Suprapubic skin (tissue), 4 donors: ENCODE measurements around the gene CCDC27. TPM values are rescaled to one million over a fixed set of nuclear protein-coding genes. Genes with fewer than 3 reads are reported as not detected.

Experiments
- DNase-seq, 2 donors: peaks; one replicate each; pipeline ENCODE4 v3.0.0-alpha.2; 2019; ENCODE audit warnings: low spot score in 2 of 2
- H3K27ac ChIP-seq: fragments of 200-600 bp; sonication (generic); one replicate; pipeline ENCODE4 v1.5.1; 2019
- H3K27me3 ChIP-seq: fragments of 200-600 bp; sonication (generic); one replicate; pipeline ENCODE4 v1.5.1; 2019
- H3K36me3 ChIP-seq: fragments of 200-600 bp; sonication (generic); one replicate; pipeline ENCODE4 v1.5.1; 2019
- H3K4me1 ChIP-seq: fragments of 200-600 bp; sonication (generic); one replicate; pipeline ENCODE4 v1.5.1; 2019
- H3K4me3 ChIP-seq: fragments of 200-600 bp; sonication (generic); one replicate; pipeline ENCODE4 v1.5.1; 2019; ENCODE audit warnings: mild to moderate bottlenecking
- H3K9me3 ChIP-seq: fragments of 200-600 bp; sonication (generic); one replicate; pipeline ENCODE4 v1.5.1; 2019
- CTCF ChIP-seq, 2 donors: fragments of 200-600 bp in 1 of 2; fragments of 450-650 bp in 1 of 2; sonication (generic) in 1 of 2; IDR thresholded peaks; one replicate each; pipeline ENCODE4 v1.5.1; 2016 to 2019; ENCODE audit warnings: antibody characterized with exemption in 2 of 2, mild to moderate bottlenecking in 1 of 2, moderate library complexity in 1 of 2
- EP300 ChIP-seq: sonication (generic); formaldehyde crosslinking; IDR thresholded peaks from one replicate; pipeline ENCODE4 v1.6.1; 2017; ENCODE audit warnings: antibody characterized with exemption
- POLR2A ChIP-seq, 2 donors: fragments of 450-650 bp; IDR thresholded peaks; one replicate each; pipeline ENCODE4 v1.6.1; 2017; ENCODE audit warnings: antibody characterized with exemption in 2 of 2, mild to moderate bottlenecking in 2 of 2, moderate library complexity in 2 of 2
- POLR2AphosphoS5 ChIP-seq, 3 donors: sonication (generic); formaldehyde crosslinking; IDR thresholded peaks; one replicate each; pipeline ENCODE4 v1.6.1; 2017; ENCODE audit warnings: antibody characterized with exemption in 3 of 3
- WGBS: methylation state at CpG from one replicate; pipeline ENCODE4 v1.1.5; 2018; 5-methylcytosine and 5-hydroxymethylcytosine counted together
- total RNA-seq, 4 donors: library from RNA; depleted of rRNA; stranded (reverse); fragments of >200 nt; gene quantifications; one replicate each; pipeline ENCODE4 v1.1.0, GENCODE V29; 2016

Gene CCDC27
- total RNA-seq, 4 donors from 2014 or later: not detected

- peak in 1 of 2 donors; percentile 81 for DNase-seq
- H3K4me1 ChIP-seq: peaks cover 46% of the 10 kb centered on the region
- TF ChIP-seq POLR2A (IDR thresholded peaks at IDR 0.05) (no peak), POLR2AphosphoS5 (IDR thresholded peaks at IDR 0.05) (no peak), EP300 (no peak), CTCF (IDR thresholded peaks at IDR 0.05) (no peak)
- H3K4me3 ChIP-seq: peak within 1 kb of the TSS; percentile 63
- H3K36me3 ChIP-seq: no peaks in the 10 kb centered on the region
- H3K27me3 ChIP-seq: peaks cover 15% of the 10 kb centered on the region
- whole genome bisulfite sequencing: 21% methylated on average over 29 of the region's 55 CpGs
- H3K27ac ChIP-seq: peak within 1 kb of the TSS; percentile 68
- H3K9me3 ChIP-seq: no peaks in the 10 kb centered on the region
These were observed 20.7 kb downstream of the CCDC27 start, which contains the start of gene SMIM1 for GRCh38 chr1:3772715-3773571. TSS of gene SMIM1 (plus strand) at chr1:3772749. CDS start at chr1:3775374, 2,625 bp downstream.

GRCh38 chr1:3773572-3774275 is 21.5 kb downstream of the CCDC27 start:
- Histone ChIP-seq H3K4me3 (no peak overlapping the region), H3K9me3 (no peaks in the 10 kb centered on the region), H3K36me3 (no peaks in the 10 kb centered on the region), H3K4me1 (peaks cover 46% of the 10 kb centered on the region), H3K27ac (no peak overlapping the region), H3K27me3 (peaks cover 15% of the 10 kb centered on the region)
- WGBS: 67% methylated on average over 5 of the region's 16 CpGs
- TF ChIP-seq EP300 (no peak), POLR2A (IDR thresholded peaks at IDR 0.05) (no peak), POLR2AphosphoS5 (IDR thresholded peaks at IDR 0.05) (no peak), CTCF (IDR thresholded peaks at IDR 0.05) (no peak)
- DNase-seq: no peak

- no peaks in the 10 kb centered on the region for H3K9me3 ChIP-seq
- no peak overlapping the region for H3K4me3 ChIP-seq
- 70% methylated on average over 13 of the region's 19 CpGs for WGBS
- DNase-seq: peak in 1 of 2 donors; percentile 76
- H3K4me1 ChIP-seq: peaks cover 46% of the 10 kb centered on the region
- H3K27me3 ChIP-seq: peaks cover 15% of the 10 kb centered on the region
- H3K36me3 ChIP-seq: peaks cover 6% of the 10 kb centered on the region
- TF ChIP-seq POLR2AphosphoS5 (IDR thresholded peaks at IDR 0.05) (no peak), CTCF (IDR thresholded peaks at IDR 0.05) (no peak), EP300 (no peak), POLR2A (IDR thresholded peaks at IDR 0.05) (no peak)
- H3K27ac ChIP-seq: no peak overlapping the region
These were observed 22.2 kb downstream of the CCDC27 start for GRCh38 chr1:3774276-3774945.

GRCh38 chr1:3774946-3775489 is 22.8 kb downstream of the CCDC27 start:
- Histone ChIP-seq H3K27me3 (peaks cover 11% of the 10 kb centered on the region), H3K4me1 (peaks cover 46% of the 10 kb centered on the region), H3K9me3 (no peaks in the 10 kb centered on the region), H3K27ac (no peak overlapping the region), H3K4me3 (no peak overlapping the region), H3K36me3 (peaks cover 12% of the 10 kb centered on the region)
- no peak for DNase-seq
- WGBS: 73% methylated on average over 15 of the region's 17 CpGs
- TF ChIP-seq CTCF (IDR thresholded peaks at IDR 0.05): no peak
- TF ChIP-seq POLR2AphosphoS5 (IDR thresholded peaks at IDR 0.05): no peak
- TF ChIP-seq EP300: no peak
- TF ChIP-seq POLR2A (IDR thresholded peaks at IDR 0.05): no peak
